Thyroid gland (tissue), 4 donors: ENCODE data around the gene PLEKHG4. TPM values are rescaled to one million over a fixed set of nuclear protein-coding genes. Genes with fewer than 3 reads are reported as not detected.

Experiments
- DNase-seq, 2 donors: peaks; one replicate each; pipeline ENCODE4 v3.0.0-alpha.2; 2019
- H3K27ac ChIP-seq, 3 donors: fragments of 200-600 bp; sonication (generic); 1 replicate in 2 of 3; 2 replicates in 1 of 3; pipeline ENCODE4 v1.5.1; 2016 to 2019; ENCODE audit warnings: mild to moderate bottlenecking in 1 of 3, moderate library complexity in 1 of 3
- H3K27me3 ChIP-seq: fragments of 200-600 bp; sonication (generic); one replicate; pipeline ENCODE4 v1.5.1; 2019
- H3K36me3 ChIP-seq, 2 donors: fragments of 200-600 bp; sonication (generic); one replicate each; pipeline ENCODE4 v1.5.1; 2016 to 2019
- H3K4me1 ChIP-seq, 2 donors: fragments of 200-600 bp; sonication (generic); one replicate each; pipeline ENCODE4 v1.5.1; 2017 to 2019
- H3K4me3 ChIP-seq, 3 donors: fragments of 200-600 bp; sonication (generic); replicated peaks in 1 of 3; 1 replicate in 2 of 3; 2 replicates in 1 of 3; pipeline ENCODE4 v1.5.1; 2016; ENCODE audit warnings: mild to moderate bottlenecking in 1 of 3
- H3K9me3 ChIP-seq: fragments of 200-600 bp; sonication (generic); one replicate; pipeline ENCODE4 v1.5.1; 2017
- POLR2A ChIP-seq, 2 donors: fragments of 450-650 bp; IDR thresholded peaks; one replicate each; pipeline ENCODE4 v1.6.1; 2017; ENCODE audit warnings: antibody characterized with exemption in 2 of 2, mild to moderate bottlenecking in 2 of 2, moderate library complexity in 1 of 2
- WGBS, 2 donors: methylation state at CpG; one replicate each; pipeline ENCODE4 v1.1.5; 2017; 5-methylcytosine and 5-hydroxymethylcytosine counted together
- intact Hi-C: fragments of 100-400 bp; cut with DNase I; formaldehyde crosslinking; loops from one replicate; pipeline ENCODE4 v1.15.1; 2023
- total RNA-seq, 4 donors: library from RNA; depleted of rRNA; stranded (reverse); fragments of >200 nt; gene quantifications; one replicate each; pipeline ENCODE4 v1.2.3, GENCODE V29; 2016
- TF ChIP-seq, protein P1 (sequence below), 6 experiments: fragments of 200-600 bp in 3 of 6; fragments of 450-650 bp in 3 of 6; sonication (generic) in 3 of 6; IDR thresholded peaks; one replicate each; pipeline ENCODE4 v1.5.1; 2016 to 2019; ENCODE audit warnings: antibody characterized with exemption in 6 of 6, mild to moderate bottlenecking in 2 of 6, inconsistent platforms in 1 of 6, moderate library complexity in 1 of 6

PLEKHG4 gene
- total RNA-seq, 4 donors from 2014 or later = 8.2 to 11.7 (median 9.5) TPM

DNA sequence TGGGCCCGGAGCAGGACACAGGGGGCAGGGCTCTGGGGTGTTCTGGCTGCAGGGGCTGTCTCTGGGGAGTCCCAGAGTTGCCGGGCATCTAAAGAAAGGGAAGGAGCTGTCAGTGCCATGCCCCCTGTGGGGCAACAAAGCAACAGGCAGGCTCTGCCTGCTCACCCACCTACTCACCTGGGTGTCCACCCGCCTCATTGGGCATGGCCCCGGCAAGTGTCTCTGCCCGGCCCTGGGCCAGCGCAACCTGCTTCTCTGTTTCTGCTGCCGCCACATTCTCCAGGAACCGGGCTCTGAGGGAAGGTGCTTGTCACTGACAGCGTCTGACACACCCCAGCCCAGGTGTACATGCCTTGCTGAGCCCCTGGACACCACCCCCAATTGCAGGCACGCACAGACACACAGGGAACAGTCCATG, 45.1 kb upstream of the PLEKHG4 start:
- Histone ChIP-seq H3K4me1 (no peaks in the 10 kb centered on the region), H3K27ac (no peak overlapping the region), H3K9me3 (no peaks in the 10 kb centered on the region), H3K36me3 (peaks cover 72 to 80% of the 10 kb centered on the region in 2 donors), H3K27me3 (no peaks in the 10 kb centered on the region), H3K4me3 (no peak overlapping the region)
- intact Hi-C loops = no loop called here
- TF ChIP-seq POLR2A (IDR thresholded peaks at IDR 0.05) = no peak
- TF ChIP-seq, protein P1, sequence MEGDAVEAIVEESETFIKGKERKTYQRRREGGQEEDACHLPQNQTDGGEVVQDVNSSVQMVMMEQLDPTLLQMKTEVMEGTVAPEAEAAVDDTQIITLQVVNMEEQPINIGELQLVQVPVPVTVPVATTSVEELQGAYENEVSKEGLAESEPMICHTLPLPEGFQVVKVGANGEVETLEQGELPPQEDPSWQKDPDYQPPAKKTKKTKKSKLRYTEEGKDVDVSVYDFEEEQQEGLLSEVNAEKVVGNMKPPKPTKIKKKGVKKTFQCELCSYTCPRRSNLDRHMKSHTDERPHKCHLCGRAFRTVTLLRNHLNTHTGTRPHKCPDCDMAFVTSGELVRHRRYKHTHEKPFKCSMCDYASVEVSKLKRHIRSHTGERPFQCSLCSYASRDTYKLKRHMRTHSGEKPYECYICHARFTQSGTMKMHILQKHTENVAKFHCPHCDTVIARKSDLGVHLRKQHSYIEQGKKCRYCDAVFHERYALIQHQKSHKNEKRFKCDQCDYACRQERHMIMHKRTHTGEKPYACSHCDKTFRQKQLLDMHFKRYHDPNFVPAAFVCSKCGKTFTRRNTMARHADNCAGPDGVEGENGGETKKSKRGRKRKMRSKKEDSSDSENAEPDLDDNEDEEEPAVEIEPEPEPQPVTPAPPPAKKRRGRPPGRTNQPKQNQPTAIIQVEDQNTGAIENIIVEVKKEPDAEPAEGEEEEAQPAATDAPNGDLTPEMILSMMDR (IDR thresholded peaks at IDR 0.05) = no peak
- DNase-seq = no peak
- 92 to 96% methylated on average over 9 to 10 of the region's 10 CpGs for WGBS, 2 donors

DNA sequence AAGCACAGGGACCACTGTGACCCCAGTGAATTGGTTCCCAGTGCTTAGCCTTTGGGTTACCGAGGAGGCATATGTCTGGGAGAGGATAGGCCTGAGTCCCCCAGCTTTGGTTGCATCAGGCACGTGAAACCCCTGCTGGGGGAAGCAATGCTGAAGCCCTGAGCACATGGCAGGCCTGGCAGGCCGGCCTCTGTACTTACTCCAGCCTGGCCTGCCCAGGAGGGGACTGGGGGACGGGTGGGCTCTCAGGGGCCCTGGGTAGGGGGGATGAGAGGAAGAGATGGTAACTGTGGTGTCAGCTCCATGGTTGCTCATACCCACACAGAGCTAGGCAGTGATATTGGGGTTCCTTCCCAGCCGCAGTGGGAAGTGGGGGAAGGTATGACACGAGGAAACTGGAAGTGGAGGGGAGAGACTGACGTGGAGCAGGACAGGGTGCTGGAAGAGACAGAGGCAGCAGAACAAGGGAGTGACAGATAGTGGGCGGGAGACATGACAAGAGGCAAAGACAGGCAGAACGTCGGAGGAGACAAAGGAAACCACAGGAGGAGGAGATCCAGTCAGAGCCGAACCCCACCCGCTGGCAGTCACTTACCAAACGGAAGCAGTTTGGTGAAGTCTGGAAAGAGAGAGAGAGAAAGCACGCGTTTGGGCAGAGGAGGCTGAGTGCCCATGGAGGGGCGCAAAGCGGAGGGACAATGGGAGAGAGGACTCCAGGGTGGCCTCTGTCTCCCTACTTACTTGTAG, 43.3 kb upstream of the PLEKHG4 start:
- DNase-seq = no peak
- Histone ChIP-seq H3K9me3 (no peaks in the 10 kb centered on the region), H3K27ac (no peak overlapping the region), H3K36me3 (peaks cover 54 to 64% of the 10 kb centered on the region in 2 donors), H3K4me1 (peaks cover 13 to 15% of the 10 kb centered on the region in 2 donors), H3K4me3 (no peak overlapping the region), H3K27me3 (no peaks in the 10 kb centered on the region)
- WGBS, 2 donors = 87 to 89% methylated on average over 17 of the region's 17 CpGs
- intact Hi-C loops = no loop called here
- TF ChIP-seq POLR2A (IDR thresholded peaks at IDR 0.05) = no peak
- TF ChIP-seq, protein P1 (IDR thresholded peaks at IDR 0.05) = no peak

- no peaks in the 10 kb centered on the region for H3K27me3 ChIP-seq
- no peak overlapping the region for H3K4me3 ChIP-seq
- no peaks in the 10 kb centered on the region for H3K9me3 ChIP-seq
- peaks cover 46 to 56% of the 10 kb centered on the region in 2 donors for H3K36me3 ChIP-seq
- intact Hi-C loops = no loop called here
- peaks cover 21 to 22% of the 10 kb centered on the region in 2 donors for H3K4me1 ChIP-seq
- no peak overlapping the region for H3K27ac ChIP-seq
- peak in 1 of 2 donors; percentile 17 for DNase-seq
- TF ChIP-seq, protein P1 (IDR thresholded peaks at IDR 0.05) = no peak
- no peak for TF ChIP-seq POLR2A (IDR thresholded peaks at IDR 0.05)
- 87 to 88% methylated on average over 45 to 47 of the region's 50 CpGs for WGBS, 2 donors
Observed at GRCh38 chr16:67236563-67237395, 42.6 kb upstream of the PLEKHG4 start.

- DNase-seq = no peak
- intact Hi-C loops = no loop called here
- WGBS, 2 donors = 84 to 89% methylated on average over 16 of the region's 16 CpGs
- Histone ChIP-seq H3K27ac (no peak overlapping the region), H3K27me3 (no peaks in the 10 kb centered on the region), H3K4me3 (no peak overlapping the region), H3K36me3 (peaks cover 43 to 54% of the 10 kb centered on the region in 2 donors), H3K4me1 (peaks cover 29 to 31% of the 10 kb centered on the region in 2 donors), H3K9me3 (no peaks in the 10 kb centered on the region)
- TF ChIP-seq, protein P1 (IDR thresholded peaks at IDR 0.05) = no peak
- no peak for TF ChIP-seq POLR2A (IDR thresholded peaks at IDR 0.05)
Observed at GRCh38 chr16:67237396-67238277, 41.7 kb upstream of the PLEKHG4 start.
